Loucy (cell line): ENCODE measurements around the gene ZNF410.

Experiments
- CTCF ChIP-seq: fragments of 200-600 bp; sonication (generic); conservative IDR thresholded peaks from 2 replicates; pipeline ENCODE4 v1.5.1; 2014; ENCODE audit warnings: mild to moderate bottlenecking, antibody characterized with exemption, low read length
- EZH2phosphoT487 ChIP-seq: fragments of 200-600 bp; IDR thresholded peaks from 2 replicates; pipeline ENCODE4 v1.6.1; 2018; ENCODE audit warnings: antibody characterized with exemption, mild to moderate bottlenecking, moderate library complexity, borderline replicate concordance

GRCh38 chr14:73924337-73924736, 37.7 kb downstream of the ZNF410 start:
- no peak for TF ChIP-seq CTCF
- no peak for TF ChIP-seq EZH2phosphoT487
